ENCODE measurements around the gene ACSL3.
A peak's percentile ranks its signal among the peaks of the same experiment; 100 is the strongest.

The ACSL3 gene

GRCh38 chr2:222922019-222922800 is 61.4 kb downstream of the ACSL3 start:
- DNase-seq (ENCODE audit: insufficient read length, low spot score) (no peak), FAIRE-seq (no peak)

GRCh38 chr2:222926915-222927314 is 66.1 kb downstream of the ACSL3 start:
- TF ChIP-seq CTCF (IDR thresholded peaks at IDR 0.05; ENCODE audit: insufficient read depth, missing control alignments) = no peak
- FAIRE-seq = no peak
- no peak for DNase-seq (ENCODE audit: insufficient read length, low spot score)

More at GRCh38 chr2:222922019-222922800, 61.4 kb downstream of the ACSL3 start:
- TF ChIP-seq CTCF (IDR thresholded peaks at IDR 0.05; ENCODE audit: insufficient read depth, missing control alignments) = no peak

GRCh38 chr2:222927600-222927999 is 66.8 kb downstream of the ACSL3 start:
- no peak for TF ChIP-seq CTCF (IDR thresholded peaks at IDR 0.05; ENCODE audit: insufficient read depth, missing control alignments)
- FAIRE-seq (peak; percentile 16), DNase-seq (ENCODE audit: insufficient read length, low spot score) (no peak)

GRCh38 chr2:222928335-222928734 is 67.5 kb downstream of the ACSL3 start:
- DNase-seq (ENCODE audit: insufficient read length, low spot score) (no peak), FAIRE-seq (no peak)
- no peak for TF ChIP-seq CTCF (IDR thresholded peaks at IDR 0.05; ENCODE audit: insufficient read depth, missing control alignments)

GRCh38 chr2:222930862-222931261 is 70.0 kb downstream of the ACSL3 start:
- DNase-seq (ENCODE audit: insufficient read length, low spot score) = no peak
- FAIRE-seq = no peak
- TF ChIP-seq CTCF (IDR thresholded peaks at IDR 0.05; ENCODE audit: insufficient read depth, missing control alignments) = no peak

GRCh38 chr2:222931659-222932058 is 70.8 kb downstream of the ACSL3 start:
- no peak for DNase-seq (ENCODE audit: insufficient read length, low spot score)
- no peak for FAIRE-seq
- TF ChIP-seq CTCF (IDR thresholded peaks at IDR 0.05; ENCODE audit: insufficient read depth, missing control alignments) = no peak

- no peak for DNase-seq (ENCODE audit: insufficient read length, low spot score)
- TF ChIP-seq CTCF (IDR thresholded peaks at IDR 0.05; ENCODE audit: insufficient read depth, missing control alignments) = no peak
- no peak for FAIRE-seq
Measured at GRCh38 chr2:222933458-222933857, 72.6 kb downstream of the ACSL3 start.

Data from D721Med (cell line).